ENCODE measurements around the gene PPP1R11.
"Not testable (repeated sequence)": the region's sequence is repeated elsewhere in the genome, so short reads cannot be mapped to it uniquely, and the experiment has no call there.

The PPP1R11 gene

GRCh38 chr6:30100154-30100553, 33.2 kb downstream of the PPP1R11 start:
- DNase-seq, result no peak

GRCh38 chr6:30100585-30101443, 33.8 kb downstream of the PPP1R11 start:
- no peak for DNase-seq

GRCh38 chr6:30101444-30102413, 34.7 kb downstream of the PPP1R11 start:
- DNase-seq, result peak; percentile 47

- no peak for DNase-seq
Observed at GRCh38 chr6:30102414-30102969, 35.5 kb downstream of the PPP1R11 start.

- DNase-seq, result peak; percentile 85
Observed at GRCh38 chr6:30102970-30103871, 36.2 kb downstream of the PPP1R11 start.

GRCh38 chr6:30103872-30104179, 36.8 kb downstream of the PPP1R11 start:
- no peak for DNase-seq

GRCh38 chr6:30104661-30105060, 37.7 kb downstream of the PPP1R11 start:
- DNase-seq, result no peak

- no peak for DNase-seq
Observed at GRCh38 chr6:30111266-30111856, 44.4 kb downstream of the PPP1R11 start.

GRCh38 chr6:30112402-30112994, 45.5 kb downstream of the PPP1R11 start:
- no peak for DNase-seq

- no peak for DNase-seq
Observed at GRCh38 chr6:30113003-30113759, 46.2 kb downstream of the PPP1R11 start, which contains the start of gene TRIM31. TRIM31 (minus strand) TSS chr6:30113090; CDS start chr6:30112805, 285 bp downstream.

GRCh38 chr6:30113841-30114240, 46.8 kb downstream of the PPP1R11 start:
- no peak for DNase-seq

GRCh38 chr6:30116724-30117123, 49.7 kb downstream of the PPP1R11 start:
- DNase-seq, result no peak

GRCh38 chr6:30118691-30119090, 51.7 kb downstream of the PPP1R11 start:
- DNase-seq, result not testable (repeated sequence)

All from NCI-H748 treated with DMSO at 0.1 percent for 48 hours (cell line).